Glomerular visceral epithelial cell (primary cell): ENCODE data around the gene SLC6A3.
"Not testable (repeated sequence)": the region's sequence is repeated elsewhere in the genome, so short reads cannot be mapped to it uniquely, and the experiment has no call there.

Experiments
- DNase-seq: peaks from one replicate; pipeline ENCODE4 v3.0.0-alpha.2; 2016; ENCODE audit errors: extremely low spot score

SLC6A3 gene

GRCh38 chr5:1478271-1479035 lies 33.2 kb upstream of the SLC6A3 start:
- DNase-seq = no peak

GRCh38 chr5:1477341-1477740 lies 32.1 kb upstream of the SLC6A3 start:
- DNase-seq = no peak

GRCh38 chr5:1476967-1477310 lies 31.7 kb upstream of the SLC6A3 start:
- no peak for DNase-seq

GRCh38 chr5:1476181-1476966 lies 31.1 kb upstream of the SLC6A3 start:
- DNase-seq = no peak

GRCh38 chr5:1475544-1475900 lies 30.3 kb upstream of the SLC6A3 start:
- DNase-seq = not testable (repeated sequence)

- no peak for DNase-seq
These were observed 29.8 kb upstream of the SLC6A3 start for GRCh38 chr5:1474866-1475543.

GRCh38 chr5:1474183-1474839 lies 29.1 kb upstream of the SLC6A3 start:
- DNase-seq = no peak

- no peak for DNase-seq
These were observed 28.5 kb upstream of the SLC6A3 start for GRCh38 chr5:1473746-1474145.

GRCh38 chr5:1472964-1473628 lies 27.9 kb upstream of the SLC6A3 start:
- DNase-seq = no peak

- DNase-seq = no peak
These were observed 27.0 kb upstream of the SLC6A3 start for GRCh38 chr5:1471997-1472963.

- no peak for DNase-seq
These were observed 26.1 kb upstream of the SLC6A3 start for GRCh38 chr5:1471240-1471853.

- DNase-seq = no peak
These were observed 25.5 kb upstream of the SLC6A3 start for GRCh38 chr5:1470762-1471211.

GRCh38 chr5:1468629-1469527 lies 23.6 kb upstream of the SLC6A3 start:
- DNase-seq = no peak

- peak; percentile 15 for DNase-seq
These were observed 23.0 kb upstream of the SLC6A3 start for GRCh38 chr5:1468247-1468612.

- no peak for DNase-seq
These were observed 22.4 kb upstream of the SLC6A3 start for GRCh38 chr5:1467341-1468246.

- DNase-seq = no peak
These were observed 21.5 kb upstream of the SLC6A3 start for GRCh38 chr5:1466631-1467265.

- no peak for DNase-seq
These were observed 20.8 kb upstream of the SLC6A3 start for GRCh38 chr5:1465966-1466471.
